Thyroid gland (tissue), 4 donors: ENCODE data around the gene PTBP1.

Experiments
- CTCF ChIP-seq, 6 experiments: fragments of 200-600 bp in 3 of 6; fragments of 450-650 bp in 3 of 6; sonication (generic) in 3 of 6; IDR thresholded peaks; one replicate each; pipeline ENCODE4 v1.5.1; 2016 to 2019; ENCODE audit warnings: antibody characterized with exemption in 6 of 6, mild to moderate bottlenecking in 2 of 6, inconsistent platforms in 1 of 6, moderate library complexity in 1 of 6
- POLR2A ChIP-seq, 2 donors: fragments of 450-650 bp; IDR thresholded peaks; one replicate each; pipeline ENCODE4 v1.6.1; 2017; ENCODE audit warnings: antibody characterized with exemption in 2 of 2, mild to moderate bottlenecking in 2 of 2, moderate library complexity in 1 of 2

- TF ChIP-seq POLR2A (IDR thresholded peaks at IDR 0.05) (no peak), CTCF (IDR thresholded peaks at IDR 0.05) (no peak)
Observed at GRCh38 chr19:748274-748598, 49.0 kb upstream of the PTBP1 start.
